HG03025 (cell line): Measurements from ENCODE around the gene GBP7.
"Not testable (repeated sequence)": the region's sequence is repeated elsewhere in the genome, so short reads cannot be mapped to it uniquely, and the experiment has no call there.

Experiments
- ATAC-seq: cut with Tn5 transposase; IDR thresholded peaks from one replicate; pipeline ENCODE4 v1.9.1; 2021; ENCODE audit warnings: mild to moderate bottlenecking, moderate library complexity; ENCODE audit not compliant: unreplicated experiment, low FRiP score

Gene GBP7, protein sequence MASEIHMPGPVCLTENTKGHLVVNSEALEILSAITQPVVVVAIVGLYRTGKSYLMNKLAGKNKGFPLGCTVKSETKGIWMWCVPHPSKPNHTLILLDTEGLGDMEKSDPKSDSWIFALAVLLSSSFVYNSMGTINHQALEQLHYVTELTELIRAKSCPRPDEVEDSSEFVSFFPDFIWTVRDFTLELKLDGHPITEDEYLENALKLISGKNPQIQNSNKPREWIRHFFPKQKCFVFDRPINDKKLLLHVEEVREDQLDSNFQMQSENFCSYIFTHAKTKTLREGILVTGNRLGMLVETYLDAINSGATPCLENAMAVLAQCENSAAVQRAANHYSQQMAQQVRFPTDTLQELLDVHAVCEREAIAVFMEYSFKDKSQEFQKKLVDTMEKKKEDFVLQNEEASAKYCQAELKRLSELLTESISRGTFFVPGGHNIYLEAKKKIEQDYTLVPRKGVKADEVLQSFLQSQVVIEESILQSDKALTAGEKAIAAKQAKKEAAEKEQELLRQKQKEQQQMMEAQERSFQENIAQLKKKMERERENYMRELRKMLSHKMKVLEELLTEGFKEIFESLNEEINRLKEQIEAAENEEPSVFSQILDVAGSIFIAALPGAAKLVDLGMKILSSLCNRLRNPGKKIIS

GRCh38 chr1:89175601-89176256 lies at the start of gene GBP7:
Gene GBP7, minus strand, starts transcription at chr1:89176003. Its CDS starts 4,068 bp downstream, at chr1:89171935.
- no peak for ATAC-seq

DNA sequence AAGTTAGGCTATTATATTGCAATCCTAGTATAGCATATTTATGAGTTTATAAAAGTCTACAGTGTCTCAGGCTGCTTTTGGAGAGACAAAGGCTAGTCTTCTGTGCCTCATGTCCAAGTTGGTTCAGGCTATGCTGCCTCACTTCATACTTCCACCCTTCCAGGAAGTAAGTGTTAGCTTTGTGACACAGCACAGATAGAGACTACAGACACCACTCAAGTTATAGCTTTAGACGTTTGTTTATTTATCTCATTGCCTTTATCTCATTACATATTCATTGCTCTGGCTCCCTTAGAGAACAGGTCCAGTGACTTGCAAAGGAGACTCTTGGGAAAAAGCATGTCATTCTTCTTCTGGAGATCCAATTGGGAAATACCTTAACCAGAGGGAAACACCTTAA lies 45.5 kb upstream of the GBP7 start:
- no peak for ATAC-seq

- ATAC-seq = not testable (repeated sequence)
Observed at GRCh38 chr1:89219851-89220250, 44.0 kb upstream of the GBP7 start.

DNA sequence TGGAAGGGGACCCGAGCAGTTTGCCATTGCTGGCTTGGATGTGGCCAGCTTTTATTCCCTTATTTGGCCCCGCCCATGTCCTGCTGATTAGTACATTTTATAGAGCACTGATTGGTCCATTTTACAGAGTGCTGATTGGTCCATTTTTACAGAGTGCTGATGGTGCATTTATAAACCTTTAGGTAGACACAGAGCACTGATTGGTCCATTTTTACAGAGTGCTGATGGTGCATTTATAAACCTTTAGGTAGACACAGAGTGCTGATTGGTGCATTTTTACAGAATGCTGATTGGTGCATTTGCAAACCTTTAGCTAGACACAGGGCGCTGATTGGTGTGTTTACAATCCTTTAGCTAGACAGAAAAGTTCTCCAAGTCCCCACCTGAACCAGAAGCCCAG lies 43.1 kb upstream of the GBP7 start:
- ATAC-seq = not testable (repeated sequence)

GRCh38 chr1:89213347-89213746 lies 37.5 kb upstream of the GBP7 start:
- no peak for ATAC-seq

DNA sequence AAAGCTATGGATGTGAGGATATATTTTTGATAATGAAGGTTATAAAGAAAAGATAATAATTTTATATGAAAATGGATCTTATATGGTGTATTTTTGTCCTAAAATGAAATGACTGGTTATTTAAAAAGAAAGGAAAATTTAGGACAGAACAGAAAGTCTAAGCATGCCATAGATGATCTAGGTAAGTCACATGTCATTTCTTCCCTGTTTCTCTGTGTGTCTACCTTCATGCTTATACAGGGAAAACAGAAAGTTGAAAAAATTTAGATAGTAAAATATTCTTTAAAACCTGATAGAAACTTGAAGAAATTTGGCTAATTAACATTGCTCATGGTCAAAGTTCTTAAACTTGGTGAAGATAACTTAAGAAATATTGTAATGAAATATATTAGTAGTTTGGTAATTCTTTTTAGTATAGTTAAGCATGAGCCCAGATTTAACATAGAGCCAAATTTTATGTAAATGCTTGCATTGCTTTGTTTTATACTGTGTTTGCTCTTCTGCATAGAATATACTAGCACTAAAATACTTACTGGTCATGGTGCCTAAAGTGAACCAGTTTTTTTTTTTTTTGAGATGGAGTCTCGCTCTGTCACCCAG lies 35.3 kb upstream of the GBP7 start:
- ATAC-seq = no peak

DNA sequence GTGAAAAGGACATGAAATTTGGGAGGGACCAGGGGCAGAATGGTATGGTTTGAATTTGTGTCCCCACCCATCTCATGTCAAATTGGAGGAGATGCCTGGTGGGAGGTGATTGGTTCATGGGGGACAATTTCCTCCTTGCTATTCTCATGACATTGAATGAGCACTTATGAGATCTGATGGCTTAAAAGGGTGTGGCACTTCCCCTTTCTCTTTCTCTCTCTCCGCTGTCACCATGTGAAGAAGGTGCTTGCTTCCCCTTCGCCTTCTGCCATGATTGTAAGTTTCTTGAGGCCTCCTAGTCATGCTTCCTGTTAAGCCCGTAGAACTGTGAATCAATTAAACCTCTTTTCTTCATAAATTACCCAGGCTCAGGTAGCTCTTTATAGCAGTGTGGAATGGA lies 30.6 kb upstream of the GBP7 start:
- ATAC-seq = no peak

DNA sequence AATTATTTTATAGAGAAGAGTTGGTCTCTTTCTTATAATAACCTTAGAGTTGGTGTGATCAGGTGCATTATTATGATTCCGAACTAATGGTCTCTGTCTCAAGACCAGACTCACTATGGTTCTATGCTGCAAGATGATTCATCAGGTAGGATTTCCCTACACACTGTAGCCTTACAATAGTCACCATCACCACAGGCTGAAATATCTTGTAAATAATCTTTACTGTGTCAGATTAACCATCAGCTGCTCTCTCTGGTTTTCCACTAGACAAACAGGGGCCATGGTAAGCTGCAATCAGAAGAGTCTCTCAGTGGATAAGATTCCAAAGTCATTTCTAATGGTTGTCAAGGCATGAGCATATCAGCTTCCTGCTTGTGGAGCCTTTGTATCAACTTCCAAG lies 27.4 kb upstream of the GBP7 start:
- no peak for ATAC-seq

DNA sequence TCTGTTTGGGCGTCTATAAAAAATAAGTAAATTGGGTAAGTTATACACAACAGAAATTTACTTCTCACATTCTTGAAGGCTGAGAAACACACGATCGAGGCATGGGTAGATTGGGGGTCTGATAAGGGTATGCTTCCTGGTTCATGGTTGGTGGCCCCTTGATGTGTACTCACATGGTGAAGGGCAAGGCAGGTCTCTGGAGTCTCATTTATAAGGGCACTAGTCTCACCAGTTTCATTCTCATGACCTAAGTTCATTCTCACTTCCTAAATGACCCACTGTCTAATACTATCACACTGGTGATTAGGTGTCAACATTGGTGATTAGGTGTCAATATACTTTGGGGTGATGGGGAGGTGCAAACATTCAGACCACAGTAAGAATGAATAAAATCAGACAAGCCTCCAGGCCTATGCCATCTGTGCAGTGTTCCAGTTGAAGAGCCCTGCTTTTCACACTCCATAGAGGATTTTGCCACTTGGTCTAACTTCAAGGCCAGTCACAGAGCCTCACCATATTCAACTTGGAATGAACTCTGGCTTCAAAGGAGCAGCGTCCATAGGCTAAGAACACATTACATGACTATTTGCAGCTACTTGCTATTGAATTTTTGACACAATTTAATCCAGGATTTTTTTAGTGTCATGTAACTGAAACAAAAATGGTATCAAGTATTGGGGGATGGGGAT lies 25.4 kb upstream of the GBP7 start:
- peak; percentile 62 for ATAC-seq

- ATAC-seq = no peak
Observed at GRCh38 chr1:89200663-89201062, 24.9 kb upstream of the GBP7 start.

- ATAC-seq = no peak
Observed at GRCh38 chr1:89199525-89200031, 23.8 kb upstream of the GBP7 start.

DNA sequence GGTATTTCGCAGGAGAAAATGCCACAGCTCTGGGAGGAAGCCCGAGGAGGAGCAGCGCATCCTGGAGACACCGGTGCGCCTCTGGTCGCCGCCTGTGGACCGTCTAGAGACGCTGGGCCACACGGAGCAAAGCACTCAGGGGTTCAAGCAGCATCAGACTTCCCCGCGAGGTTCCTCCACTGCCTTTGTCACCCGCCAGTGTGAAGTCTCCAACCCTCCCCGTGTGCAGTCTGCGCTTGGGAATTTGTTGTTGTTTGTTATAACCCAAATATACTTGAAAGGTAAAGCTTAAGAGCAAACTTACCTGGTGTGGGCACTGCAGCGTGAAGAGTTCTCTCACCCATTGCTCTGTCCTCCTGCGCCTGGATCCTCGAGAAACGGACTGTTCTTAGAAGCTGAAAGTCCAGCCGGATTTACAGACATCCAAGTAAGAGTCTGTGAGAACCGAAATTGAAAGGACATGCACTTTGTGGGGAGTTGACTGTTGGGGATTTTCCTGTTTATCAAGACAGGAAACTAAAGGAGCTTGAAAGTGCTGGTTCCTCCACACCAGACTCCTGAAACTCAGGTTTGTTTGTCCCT lies 22.8 kb upstream of the GBP7 start, which contains the start of gene GBP4:
GBP4 (minus strand) TSS at position 452 of the 582 bp plus-strand sequence; CDS start at position 344, 108 bp downstream.
- peak; percentile 54 for ATAC-seq

- no peak for ATAC-seq
Observed at GRCh38 chr1:89198081-89198480, 22.3 kb upstream of the GBP7 start.

GRCh38 chr1:89195476-89195875 lies 19.7 kb upstream of the GBP7 start:
- ATAC-seq = no peak

GRCh38 chr1:89191314-89191713 lies 15.5 kb upstream of the GBP7 start:
- no peak for ATAC-seq

DNA sequence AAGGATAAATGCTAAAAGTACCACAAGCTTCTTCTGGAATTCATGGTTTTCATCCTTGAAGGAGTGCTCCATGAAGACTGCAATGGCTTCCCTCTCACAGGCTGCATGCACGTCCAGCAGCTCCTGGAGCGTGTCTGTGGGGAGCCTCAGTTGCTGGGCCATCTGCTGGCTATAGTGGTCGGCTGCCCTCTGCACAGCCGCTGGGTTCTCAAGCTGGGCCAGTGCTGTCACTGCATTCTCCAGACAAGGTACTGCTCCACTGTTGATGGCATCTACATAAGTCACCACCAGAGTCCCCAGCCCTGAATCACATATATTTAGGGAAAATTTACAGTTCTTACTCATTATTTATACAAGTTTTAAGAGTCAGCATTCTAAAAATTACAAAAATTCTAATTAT lies 14.2 kb upstream of the GBP7 start:
- ATAC-seq = no peak

- no peak for ATAC-seq
Observed at GRCh38 chr1:89179343-89179742, 3.5 kb upstream of the GBP7 start.

DNA sequence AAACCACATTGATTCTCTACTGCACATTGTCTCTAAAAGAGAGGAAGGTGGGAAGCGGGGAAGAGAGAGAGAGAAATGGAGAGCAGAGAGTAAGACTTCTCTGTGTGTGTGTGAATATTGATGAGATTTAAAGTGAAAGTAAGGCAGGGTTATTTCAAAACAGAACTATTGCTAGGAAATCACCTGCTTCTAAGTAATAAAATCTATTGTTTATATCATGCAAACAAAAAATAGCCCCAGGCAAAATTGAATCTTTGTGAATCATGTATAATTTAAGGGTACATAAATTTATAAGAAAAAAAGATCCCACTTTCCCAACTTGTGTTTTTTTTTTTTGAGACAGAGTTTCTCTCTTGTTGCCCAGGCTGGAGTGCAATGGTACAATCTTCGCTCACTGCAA lies 1.2 kb upstream of the GBP7 start:
- no peak for ATAC-seq

GRCh38 chr1:89174491-89174890 lies 1.3 kb downstream of the GBP7 start:
- ATAC-seq = no peak
